Sigmoid colon (tissue), 3 donors: ENCODE measurements around the gene KCNIP3.
A peak's percentile ranks its signal among the peaks of the same experiment; 100 is the strongest.
"Not testable (repeated sequence)": the region's sequence is repeated elsewhere in the genome, so short reads cannot be mapped to it uniquely, and the experiment has no call there.

ENCODE experiments used
- POLR2A ChIP-seq, 2 donors: fragments of 450-650 bp; IDR thresholded peaks; one replicate each; pipeline ENCODE4 v1.6.1; 2016; ENCODE audit warnings: antibody characterized with exemption in 2 of 2, mild to moderate bottlenecking in 2 of 2, moderate library complexity in 2 of 2
- TF ChIP-seq, protein P1 (sequence below), 4 experiments: fragments of 450-650 bp in 3 of 4; fragments of 200-600 bp in 1 of 4; IDR thresholded peaks; one replicate each; pipeline ENCODE4 v1.5.1; 2016 to 2019; ENCODE audit warnings: antibody characterized with exemption in 4 of 4, mild to moderate bottlenecking in 3 of 4, moderate library complexity in 2 of 4

DNA sequence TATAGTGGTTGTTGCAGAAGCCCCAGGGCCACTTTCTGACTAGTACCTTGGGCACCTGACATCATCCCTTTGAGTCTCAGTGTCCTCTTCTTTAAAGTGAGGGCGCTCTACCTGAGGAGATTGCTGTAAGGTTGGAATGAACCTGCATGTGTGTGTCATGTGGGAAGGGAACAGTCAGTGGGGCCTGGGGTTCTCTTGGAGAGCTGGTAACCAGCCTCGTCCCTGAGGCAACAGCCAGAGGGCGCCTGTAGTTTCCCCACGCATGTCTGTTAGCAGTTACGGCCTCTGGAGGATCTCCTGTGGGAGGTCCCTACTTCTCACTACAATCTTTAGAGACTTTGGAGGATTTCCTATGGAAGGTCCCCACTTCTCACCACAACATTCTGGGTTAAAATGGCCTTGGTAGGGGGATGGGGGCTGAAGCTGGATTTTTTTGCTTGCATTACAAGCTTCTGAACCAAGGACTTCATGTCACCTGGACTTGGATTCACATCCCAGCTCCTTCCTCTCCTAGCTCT lies 106.1 kb downstream of the KCNIP3 start:
- TF ChIP-seq POLR2A (IDR thresholded peaks at IDR 0.05): not testable (repeated sequence)
- TF ChIP-seq, protein P1, sequence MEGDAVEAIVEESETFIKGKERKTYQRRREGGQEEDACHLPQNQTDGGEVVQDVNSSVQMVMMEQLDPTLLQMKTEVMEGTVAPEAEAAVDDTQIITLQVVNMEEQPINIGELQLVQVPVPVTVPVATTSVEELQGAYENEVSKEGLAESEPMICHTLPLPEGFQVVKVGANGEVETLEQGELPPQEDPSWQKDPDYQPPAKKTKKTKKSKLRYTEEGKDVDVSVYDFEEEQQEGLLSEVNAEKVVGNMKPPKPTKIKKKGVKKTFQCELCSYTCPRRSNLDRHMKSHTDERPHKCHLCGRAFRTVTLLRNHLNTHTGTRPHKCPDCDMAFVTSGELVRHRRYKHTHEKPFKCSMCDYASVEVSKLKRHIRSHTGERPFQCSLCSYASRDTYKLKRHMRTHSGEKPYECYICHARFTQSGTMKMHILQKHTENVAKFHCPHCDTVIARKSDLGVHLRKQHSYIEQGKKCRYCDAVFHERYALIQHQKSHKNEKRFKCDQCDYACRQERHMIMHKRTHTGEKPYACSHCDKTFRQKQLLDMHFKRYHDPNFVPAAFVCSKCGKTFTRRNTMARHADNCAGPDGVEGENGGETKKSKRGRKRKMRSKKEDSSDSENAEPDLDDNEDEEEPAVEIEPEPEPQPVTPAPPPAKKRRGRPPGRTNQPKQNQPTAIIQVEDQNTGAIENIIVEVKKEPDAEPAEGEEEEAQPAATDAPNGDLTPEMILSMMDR (IDR thresholded peaks at IDR 0.05): peak in 2 of 4 experiments; percentile 14 to 38
